Measurements from ENCODE around the gene NOS2.
"Not testable (repeated sequence)": the region's sequence is repeated elsewhere in the genome, so short reads cannot be mapped to it uniquely, and the experiment has no call there.

The NOS2 gene

DNA sequence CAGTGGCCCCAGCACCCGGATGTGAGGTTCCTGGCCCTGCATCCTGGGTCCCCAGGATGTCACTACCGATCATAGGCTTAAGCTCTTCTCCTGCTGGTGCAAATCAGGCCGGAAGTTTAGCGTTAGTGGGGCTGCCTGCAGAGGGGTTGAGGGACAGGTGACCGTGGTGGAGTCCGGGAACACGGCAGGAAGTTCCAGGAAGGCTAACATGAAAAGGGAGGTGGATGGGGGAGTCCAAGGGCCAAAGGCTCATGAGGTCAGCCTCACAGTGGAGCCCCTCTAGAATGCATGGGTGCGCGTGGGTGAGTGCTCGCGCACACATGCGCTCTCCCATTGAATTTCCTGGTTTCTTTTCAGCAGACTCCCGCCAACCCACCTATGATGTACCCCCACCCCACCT lies 46.6 kb downstream of the NOS2 start:
- FAIRE-seq = not testable (repeated sequence)

DNA sequence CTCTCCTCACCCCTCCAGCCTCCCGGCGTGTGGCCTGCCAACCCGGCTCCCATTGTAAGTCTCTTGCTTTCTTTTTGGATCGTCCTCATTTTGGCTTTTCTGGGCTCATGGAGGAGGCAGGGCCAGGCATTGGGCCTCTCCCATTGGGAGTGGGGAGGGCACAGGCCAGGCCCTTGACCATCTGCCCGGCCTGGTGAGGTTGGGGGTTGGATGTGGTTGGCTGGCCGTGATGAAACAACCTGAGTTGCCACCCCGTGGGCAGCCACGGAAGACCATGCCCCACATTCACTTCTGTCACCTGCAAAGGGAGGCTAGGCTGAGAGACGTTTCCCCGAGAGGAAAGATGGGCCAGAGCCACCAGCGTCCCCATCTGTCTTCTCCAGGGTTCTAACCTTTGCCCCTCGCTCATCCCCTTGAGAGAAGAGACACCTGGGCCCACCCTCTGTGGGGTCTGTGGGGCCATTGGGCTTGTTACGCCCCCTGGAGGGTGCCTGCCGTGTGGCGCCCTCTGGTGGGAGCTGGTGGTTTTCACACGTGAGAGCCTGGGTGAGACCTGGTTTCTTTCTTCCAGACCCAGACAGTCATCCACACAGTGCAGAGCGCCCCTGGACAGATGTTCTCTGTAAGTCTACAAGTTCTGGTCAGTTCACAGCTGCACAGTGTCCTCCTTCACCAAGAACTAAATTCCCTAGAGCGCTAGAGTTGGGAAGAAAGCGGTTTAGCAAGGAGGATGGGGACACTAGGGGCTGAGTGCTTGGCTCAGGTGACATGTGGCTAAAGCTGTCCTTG lies 47.3 kb downstream of the NOS2 start:
- FAIRE-seq = not testable (repeated sequence)

DNA sequence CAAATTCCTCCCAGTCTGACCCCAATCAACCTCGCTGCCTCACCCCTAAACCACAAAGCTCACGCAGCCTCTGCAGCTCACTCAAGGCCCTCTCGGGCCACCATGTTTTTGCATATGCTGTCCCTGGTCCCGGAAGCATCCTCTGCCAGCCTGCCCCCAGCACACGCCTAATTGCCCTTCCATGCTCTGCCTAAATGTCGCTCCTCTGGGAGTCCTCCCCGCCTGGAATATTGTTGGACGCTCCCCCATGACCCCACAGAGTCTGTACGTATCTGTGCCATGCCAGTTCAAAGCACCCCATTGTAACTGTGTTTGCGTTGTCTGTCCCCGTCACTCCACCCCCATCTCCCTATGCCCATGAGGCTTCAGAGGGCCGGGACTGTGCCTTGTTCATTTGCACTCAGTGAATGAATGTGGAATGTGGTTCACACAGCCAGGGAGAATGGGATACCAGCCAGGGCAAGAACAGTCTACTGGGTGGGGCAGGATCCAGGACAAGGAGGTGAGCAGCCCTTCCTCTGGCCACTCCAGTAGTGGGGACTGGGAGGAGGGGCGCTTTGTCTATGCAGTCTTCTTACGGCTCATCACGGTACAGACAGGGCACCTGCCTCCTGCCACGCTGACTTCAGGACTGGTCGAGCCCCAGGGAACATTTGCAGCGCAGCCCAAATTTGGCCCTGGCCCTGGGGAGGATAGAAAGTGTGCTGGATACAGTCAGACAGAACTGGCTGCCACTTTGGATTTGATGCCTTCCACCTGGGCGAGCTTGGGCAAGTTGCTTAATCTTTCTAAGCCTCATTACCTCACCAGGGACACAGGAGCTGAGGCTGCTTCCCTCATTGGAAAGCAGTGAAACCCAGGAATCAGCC lies 48.5 kb downstream of the NOS2 start:
- FAIRE-seq = no peak

DNA sequence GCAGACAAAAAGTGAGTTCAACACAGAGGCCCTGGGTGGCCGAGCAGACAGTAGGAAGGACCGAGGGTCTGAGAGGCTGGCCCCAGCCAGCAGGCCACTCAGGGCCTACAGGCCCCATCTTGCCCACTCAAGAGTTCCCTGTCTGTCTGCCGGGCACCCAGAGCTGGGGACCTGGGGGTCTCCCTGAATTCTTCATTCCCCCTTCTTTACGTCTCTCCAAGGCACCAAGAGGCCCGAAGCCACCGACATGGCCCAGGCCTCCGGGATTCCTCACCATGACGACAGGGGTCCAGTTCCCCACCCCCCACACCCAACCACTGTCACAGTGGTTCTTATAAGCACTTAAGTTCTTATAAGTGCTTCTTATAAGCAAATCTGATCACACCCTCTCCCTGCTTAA lies 49.2 kb downstream of the NOS2 start:
- FAIRE-seq = no peak

DNA sequence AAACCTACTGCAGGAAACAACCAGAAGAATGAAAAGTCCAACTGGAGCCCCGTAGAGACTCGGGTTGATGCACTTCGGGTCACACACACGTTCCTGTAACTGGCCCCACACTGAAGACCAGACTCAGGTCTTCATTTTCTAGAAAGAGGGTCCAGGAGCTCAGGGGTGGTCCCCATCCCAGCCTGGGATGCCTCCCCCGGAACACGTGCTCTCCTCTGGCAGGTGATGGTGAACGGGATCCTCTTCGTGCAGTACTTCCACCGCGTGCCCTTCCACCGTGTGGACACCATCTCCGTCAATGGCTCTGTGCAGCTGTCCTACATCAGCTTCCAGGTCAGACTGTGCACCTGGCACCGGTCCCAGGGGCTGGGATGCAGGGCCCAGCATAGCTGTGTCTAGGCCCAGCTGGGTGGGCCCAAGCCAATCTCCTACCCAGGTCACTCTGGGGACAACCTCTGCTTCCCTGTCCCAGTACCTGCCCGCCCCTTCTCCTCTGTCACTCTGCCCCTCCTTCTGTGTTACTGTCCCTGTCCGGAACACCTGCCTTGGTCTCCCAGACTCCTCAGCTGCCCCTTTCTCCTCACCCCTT lies 50.7 kb downstream of the NOS2 start:
- not testable (repeated sequence) for FAIRE-seq

DNA sequence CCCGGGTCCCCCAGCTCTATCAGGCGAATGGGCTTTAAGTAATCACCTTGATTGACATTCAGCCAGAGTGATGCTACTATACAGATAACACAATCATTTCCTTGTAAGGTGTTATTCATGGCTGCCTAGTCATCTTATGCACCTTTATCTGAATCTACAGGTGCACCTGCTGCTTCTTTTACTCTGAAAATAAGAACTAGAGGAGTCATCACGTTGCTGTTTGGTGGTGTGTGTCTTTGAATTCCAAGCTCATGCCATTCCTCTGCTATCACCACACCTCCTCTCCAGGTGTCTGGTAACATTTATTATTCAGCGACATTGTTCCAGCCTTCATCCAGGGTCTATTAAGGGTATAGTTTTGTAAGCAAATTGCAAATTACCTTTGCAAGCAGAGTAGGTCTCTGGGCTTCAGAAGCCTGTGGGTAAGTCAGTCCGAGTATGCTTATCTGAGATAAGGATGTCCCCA lies 51.9 kb downstream of the NOS2 start:
- no peak for FAIRE-seq

DNA sequence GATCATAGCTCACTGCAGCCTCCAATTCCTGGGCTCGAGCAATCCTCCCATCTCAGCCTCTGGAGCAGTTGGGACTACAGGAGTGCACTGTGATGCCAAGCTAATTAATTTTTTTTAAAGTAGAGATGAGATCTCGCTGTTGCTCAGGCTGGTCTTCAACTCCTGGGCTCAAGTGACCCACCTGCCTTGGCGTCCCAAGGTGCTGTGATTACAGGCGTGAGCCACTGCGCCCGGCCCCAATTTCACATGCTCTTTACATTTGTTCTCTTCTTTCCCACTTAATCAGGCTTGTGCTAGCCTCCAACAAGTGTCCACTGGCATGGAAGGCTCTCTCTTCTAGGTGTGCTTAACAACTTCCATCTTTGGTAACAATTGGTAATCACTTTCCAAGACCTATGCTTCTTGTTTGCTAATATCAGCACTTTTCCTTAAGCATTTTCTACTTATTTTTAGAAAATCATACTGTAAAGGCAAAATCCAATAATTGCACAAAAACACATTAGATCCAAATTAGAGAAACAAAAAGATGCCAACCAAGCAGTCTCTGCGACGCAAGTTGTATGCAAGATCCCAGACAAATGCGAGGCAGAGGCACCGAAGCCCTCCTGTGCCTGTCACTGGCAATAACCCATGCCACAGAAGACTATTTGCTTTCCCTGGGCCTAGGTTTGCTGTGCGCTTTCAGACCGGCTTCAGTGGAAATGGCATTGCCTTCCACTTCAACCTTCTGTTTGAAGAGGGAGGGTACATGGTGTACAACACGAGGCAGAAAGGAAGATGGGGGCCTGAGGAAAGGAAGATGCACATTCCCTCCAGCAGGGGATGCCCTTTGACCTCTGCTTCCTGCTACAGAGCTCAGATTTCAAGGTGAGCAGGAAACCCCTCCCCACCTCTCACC lies 52.6 kb downstream of the NOS2 start:
- FAIRE-seq = no peak

DNA sequence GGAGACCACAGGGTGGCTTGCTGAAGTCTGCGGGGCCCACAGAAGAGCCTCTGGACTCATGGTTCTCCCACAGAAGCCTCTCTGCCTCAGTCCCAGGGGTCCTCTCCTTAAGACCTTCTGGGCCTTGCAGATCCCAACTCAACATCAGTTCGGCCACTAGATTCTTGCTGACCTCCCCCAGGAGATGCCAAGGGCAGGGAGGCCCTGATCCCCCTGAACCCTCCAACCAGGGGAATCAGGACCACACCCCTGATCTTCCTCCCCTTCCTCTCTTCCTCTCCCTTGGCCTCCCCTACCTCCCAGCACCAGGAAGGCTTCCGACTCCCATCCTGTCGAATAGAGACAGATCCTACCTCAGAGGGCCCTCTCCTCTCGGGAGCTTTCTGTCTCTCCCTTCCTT lies 53.4 kb downstream of the NOS2 start:
- FAIRE-seq = no peak

DNA sequence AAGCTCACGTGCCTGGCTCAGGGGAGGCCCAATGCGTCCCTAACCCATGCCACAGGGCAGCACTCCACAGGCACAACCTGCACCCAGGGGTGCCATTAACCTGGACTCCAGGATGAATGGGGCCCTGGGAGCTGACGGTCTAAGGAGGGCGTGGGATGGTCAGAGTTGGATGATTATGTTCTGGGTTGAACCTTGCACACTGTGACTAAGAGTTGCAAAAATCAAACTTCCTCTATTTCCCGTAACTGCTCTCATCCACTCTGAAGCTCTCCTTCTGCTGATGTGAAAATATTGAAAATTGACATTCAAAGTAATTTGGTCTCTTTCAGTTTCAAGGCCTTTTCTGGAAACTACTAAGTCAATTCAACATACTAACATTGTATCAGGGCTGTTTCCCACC lies 54.0 kb downstream of the NOS2 start:
- not testable (repeated sequence) for FAIRE-seq

DNA sequence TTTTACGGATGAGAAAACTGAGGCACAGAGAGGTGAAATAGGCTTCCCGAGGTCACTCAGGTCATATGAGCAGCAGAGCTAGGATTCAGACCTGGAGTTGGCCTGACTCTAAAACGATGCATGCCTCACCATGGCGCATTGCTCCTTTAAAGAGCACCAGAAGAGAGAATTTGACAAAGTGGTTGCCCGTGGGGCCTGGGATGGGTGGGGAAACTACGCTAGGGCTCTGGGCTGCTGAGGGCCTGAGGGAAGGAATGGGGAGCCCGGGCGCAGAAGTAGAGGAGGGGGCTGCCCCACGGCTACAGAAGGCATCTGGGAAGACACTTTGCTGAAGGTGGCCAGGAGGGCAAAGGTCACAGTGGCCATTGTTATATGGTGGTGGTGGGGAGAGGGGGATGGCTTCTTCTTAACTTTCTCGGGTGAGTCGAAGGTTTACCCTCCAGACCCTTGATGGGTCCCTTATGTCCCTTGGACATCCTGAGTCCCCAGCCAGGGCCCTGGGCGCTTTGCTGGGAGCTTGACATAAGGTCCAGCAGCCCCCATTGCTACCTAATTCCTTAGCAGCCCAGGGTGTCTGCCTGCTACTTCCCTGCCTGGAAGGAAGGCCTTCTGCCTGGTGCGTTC lies 55.0 kb downstream of the NOS2 start:
- not testable (repeated sequence) for FAIRE-seq

DNA sequence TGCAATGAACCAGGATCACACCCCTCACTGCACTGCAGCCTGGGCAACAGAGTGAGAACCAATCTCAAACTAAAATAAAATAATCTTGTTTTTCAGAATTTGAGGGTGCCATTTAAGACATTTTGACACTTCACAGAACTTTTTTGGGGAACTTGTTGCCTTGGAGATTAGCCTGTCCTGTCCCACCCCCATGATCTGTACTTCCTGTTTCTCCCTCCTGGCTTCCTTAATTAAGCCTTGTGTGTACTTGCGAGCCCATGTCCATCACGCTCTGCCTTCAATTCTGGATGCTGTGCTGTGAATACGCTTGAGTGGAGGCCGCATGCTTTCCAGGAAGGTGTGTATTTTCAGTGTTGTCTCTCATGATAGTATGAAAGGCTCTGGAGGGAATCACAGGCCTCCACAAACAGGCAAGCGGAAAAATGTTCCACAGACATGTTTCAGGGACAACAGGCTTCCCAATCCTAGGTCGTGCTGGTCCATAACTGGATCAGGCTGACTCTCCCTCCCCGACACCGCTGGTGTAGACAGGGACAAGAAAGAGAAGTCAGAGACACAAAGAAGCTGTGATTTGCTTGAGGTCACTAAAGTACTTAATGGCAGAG lies 56.9 kb downstream of the NOS2 start:
- FAIRE-seq = no peak

DNA sequence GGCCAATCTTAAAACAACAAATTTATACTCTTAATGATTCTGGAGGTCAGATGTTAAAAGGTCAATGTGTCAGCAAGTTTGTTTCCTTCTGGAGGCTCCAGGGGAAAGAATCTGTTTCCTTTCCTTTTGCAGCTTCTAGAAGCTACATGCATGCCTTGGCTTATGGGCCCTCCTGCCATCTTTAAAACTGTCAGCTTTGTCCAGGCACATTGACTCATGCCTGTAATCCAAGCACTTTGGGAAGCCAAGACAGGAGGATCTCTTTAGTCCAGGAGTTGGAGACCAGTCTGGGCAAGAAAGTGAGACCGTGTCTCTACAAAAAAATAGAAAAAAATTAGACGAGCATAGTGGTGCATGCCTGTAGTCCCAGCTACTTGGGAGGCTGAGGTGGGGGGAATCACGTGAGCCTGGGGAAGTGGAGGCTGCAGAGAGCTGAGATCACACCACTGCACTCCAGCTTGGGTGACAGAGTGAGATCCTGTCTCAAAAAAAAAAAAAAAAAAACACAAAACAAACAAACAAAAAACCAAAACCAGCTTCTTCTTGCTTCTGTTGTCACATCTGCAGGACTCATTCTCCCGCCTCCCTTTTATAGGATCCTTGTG lies 58.3 kb downstream of the NOS2 start:
- FAIRE-seq = no peak

DNA sequence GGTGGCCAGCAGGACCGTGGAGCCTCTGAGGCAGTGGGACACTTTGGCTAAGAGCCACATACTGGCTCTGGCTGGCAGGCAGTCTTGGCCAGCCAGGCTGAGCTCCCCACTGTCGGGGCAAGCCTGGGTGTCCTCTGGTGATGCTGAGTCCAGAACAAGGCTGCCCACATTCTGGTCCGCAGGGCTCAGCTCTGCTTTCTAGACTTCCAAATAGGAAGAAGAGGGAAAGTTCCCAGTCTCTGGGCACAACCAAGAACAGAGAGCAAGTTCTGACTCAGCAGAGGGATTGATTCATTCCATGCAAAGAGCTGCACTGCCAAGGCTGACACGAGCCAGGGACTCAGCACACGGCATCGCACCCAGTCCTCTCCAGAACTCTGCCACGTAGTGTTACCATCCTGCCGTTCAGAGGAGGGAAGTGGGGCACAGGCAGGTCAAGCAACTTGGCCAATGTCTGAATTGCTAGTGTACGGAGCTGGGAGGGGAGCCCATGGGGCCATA lies 58.9 kb downstream of the NOS2 start:
- no peak for FAIRE-seq

DNA sequence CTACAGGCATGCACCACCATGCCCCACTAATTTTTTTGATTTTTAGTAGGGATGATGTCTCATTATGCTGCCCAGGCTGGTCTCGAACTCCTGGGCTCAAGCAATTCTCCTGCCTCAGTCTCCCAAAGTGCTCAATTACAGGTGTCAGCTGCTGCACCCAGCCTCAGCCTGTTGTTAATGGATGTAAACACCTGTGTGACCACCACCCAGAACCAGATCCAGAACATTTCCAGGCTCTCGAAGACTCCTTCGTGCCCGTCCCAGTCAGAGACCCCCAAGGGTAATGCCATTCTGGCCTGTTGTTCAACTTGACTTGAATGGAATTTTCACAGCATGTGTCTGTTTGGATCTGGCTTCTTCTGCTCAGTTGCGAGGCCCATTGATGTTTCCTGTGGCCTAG lies 59.8 kb downstream of the NOS2 start:
- not testable (repeated sequence) for FAIRE-seq

DNA sequence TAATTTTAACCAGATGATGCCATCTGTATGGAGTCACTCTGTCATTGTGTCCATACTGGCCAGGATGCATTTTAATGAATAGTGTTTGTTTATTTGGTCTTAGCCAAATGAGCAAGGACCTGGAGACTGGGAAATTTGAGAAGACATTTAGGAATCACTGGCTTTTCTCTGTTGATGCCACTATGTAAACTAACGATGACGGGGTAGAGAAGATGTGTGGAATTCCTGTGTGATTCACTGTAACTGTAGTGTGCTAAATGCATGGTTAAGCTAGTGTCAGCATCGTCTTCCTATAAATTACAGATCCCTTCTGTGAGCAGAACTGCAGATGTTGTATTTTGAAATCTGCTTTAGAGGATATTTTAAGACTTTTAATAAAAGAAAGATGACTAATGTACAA lies 66.6 kb downstream of the NOS2 start:
- FAIRE-seq = no peak

DNA sequence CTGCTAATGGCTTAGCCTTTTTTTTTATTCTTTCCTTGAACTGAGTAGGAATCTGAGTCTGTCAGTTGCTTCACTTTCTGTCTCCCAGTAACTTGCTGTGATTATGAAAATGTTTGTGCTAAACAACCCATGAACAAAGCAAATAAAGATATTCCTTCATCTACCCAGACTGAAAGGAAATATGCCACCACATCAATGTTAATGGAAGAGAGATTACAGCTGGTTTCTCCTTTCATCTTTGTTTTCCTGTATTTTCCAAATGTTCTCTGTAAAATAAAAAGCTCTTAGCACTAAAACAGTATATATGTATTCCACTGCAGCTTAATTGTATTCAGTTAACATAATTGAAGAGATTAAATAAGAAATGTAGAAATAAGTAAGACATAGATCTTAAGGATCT lies 67.6 kb downstream of the NOS2 start:
- not testable (repeated sequence) for FAIRE-seq

DNA sequence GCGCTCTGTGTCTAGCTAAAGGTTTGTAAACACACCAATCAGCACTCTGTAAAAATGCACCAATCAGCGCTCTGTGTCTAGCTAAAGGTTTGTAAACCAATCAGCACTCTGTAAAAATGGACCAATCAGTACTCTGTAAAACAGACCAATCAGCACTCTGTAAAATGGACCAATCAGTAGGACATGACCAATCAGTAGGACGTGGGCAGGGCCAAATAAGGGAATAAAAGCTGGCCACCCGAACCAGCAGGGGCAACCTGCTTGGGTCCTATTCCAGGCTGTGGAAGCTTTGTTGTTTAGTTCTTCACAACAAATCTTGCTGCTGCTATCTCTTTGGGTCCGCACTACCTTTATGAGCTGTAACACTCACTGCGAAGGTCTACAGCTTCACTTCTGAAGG lies 74.3 kb downstream of the NOS2 start:
- FAIRE-seq = not testable (repeated sequence)

DNA sequence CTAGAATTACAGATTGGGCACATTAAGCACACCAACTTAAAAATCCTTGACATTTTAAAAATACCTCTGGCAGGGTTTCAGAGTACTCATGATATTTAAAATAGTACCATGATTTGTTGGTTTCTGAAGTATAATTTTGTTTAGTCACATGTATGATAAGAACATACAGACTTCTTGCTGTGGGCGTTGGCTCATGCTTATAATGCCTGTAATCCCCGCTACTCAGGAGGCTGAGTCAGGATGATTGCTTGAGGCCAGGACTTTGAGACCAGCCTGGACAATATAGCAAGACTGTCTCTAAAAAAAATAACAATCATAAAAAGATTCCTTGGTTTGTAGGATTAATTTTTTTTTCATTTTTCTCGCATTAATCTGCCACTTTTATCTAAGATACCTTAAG lies 78.5 kb downstream of the NOS2 start:
- FAIRE-seq = no peak

All from colon (tissue), 2 donors.